Esophagus mucosa (tissue), 1 donor: ENCODE results near the gene CHST12. TPM values are rescaled to one million over a fixed set of nuclear protein-coding genes. Genes with fewer than 3 reads are reported as not detected.
A peak's percentile ranks its signal among the peaks of the same experiment; 100 is the strongest.
"Not testable (repeated sequence)": the region's sequence is repeated elsewhere in the genome, so short reads cannot be mapped to it uniquely, and the experiment has no call there.

Experiments used
- ATAC-seq: fragments of 200-7000 bp; cut with Tn5 transposase; one replicate; pipeline ENCODE4 v1.9.1; 2020
- total RNA-seq: library from RNA; stranded (reverse); gene quantifications from one replicate; pipeline ENCODE4 v1.2.4, GENCODE V29; 2023
- donor health status: DM: yes; HTN: yes; CAD: no.

The CHST12 gene
- total RNA-seq, 1 donor from 2014 or later: 4.1 TPM

GRCh38 chr7:2405201-2405600 is 1.8 kb downstream of the CHST12 start:
- no peak for ATAC-seq

DNA sequence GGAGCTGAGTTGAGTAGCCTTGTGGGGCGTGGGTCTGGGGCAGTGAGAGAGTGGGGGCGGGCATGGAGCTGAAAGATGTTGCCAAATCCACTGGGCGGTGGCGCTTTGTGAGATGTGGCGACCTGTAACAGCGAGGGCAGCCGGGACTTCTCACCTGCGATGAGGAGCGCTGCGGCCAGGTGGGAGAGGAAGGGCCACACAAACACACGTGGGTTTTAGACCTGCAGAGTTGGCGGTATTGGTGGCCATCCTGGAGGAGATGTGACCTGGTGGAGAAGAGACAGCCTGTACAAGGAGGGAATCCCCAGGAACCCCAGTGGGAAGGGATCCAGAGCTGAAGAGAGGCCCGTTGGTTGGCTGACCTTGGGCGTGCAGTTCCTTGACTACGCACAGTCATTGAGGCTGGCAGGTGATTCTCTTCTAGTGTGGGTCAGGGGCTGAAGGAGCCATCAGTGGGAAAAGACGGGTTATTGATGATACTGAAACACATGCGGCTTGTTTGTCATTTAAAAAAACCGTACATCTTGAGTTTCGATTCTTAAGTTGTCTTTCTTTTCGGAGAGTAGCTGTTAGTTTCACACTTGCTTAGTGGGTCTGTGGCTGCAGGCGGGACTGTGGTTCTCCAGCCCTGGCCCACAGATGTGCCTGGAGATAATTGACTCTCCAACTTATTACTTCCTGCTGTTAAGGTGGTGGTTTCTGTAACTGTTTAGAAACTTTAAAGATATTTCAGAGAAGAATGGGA is 2.4 kb downstream of the CHST12 start:
- no peak for ATAC-seq

DNA sequence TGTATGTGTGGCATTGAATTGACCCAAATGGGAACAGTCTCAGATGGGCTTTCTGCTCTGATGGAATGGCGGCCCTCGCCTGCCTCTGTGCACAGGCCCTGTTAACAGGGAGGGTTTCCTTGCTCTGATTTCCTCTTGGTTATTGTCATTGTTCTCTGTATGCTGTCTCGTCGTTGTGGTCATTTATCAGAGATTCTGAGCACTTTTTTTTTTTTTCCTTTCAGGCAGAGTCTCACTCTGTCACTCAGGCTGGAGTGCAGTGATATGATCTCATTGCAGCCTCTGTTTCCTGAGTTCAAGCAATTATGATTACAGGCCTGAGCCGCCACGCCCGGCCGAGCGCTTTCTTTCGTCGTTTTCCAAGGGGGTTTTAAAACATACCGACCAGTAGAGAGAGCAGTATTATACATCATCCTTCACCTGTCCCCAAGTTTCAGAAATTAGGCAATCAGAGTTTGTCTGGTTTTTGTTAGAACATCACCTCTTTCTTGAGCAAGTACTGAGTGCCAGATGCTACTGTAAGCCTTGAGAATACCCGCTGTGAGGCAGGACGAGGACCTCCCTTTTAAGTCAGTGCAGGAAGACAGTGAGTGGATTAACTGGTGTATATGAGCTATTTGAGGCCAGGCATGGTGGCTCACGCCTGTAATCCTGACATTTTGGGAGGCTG is 6.5 kb downstream of the CHST12 start:
- ATAC-seq: no peak

GRCh38 chr7:2411049-2411448 is 7.6 kb downstream of the CHST12 start:
- ATAC-seq: no peak

GRCh38 chr7:2411815-2412586 is 8.6 kb downstream of the CHST12 start:
- no peak for ATAC-seq

DNA sequence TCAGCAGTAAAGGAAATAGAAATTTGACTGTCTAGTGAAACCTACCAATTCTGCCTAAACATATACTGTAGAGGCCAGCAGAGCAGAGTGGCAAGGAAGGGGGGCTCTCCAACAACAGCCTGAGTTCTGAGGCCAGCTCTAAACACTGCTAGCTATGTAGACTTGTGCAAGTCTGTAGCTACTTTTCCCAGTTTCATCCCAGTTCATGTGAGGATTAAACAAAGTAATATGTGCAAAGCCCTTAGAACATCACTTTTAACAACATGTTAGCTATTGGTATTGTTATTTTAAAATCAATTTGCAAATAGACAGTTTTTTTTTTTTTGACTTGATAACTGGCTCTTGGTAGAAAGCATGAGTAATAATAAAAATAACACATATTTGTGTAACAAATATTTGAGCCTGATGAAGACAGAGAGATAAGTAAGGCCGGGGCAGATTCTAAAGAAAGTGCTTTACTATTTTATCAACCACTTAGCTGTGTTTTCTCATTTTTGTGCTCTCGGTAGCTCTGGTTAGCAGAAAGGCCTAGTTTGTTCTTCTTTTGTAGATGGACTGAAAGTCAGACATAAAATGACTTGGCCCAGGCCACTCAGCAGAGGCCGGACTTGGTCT is 9.3 kb downstream of the CHST12 start:
- no peak for ATAC-seq

GRCh38 chr7:2416063-2416462 is 12.7 kb downstream of the CHST12 start:
- ATAC-seq: no peak

DNA sequence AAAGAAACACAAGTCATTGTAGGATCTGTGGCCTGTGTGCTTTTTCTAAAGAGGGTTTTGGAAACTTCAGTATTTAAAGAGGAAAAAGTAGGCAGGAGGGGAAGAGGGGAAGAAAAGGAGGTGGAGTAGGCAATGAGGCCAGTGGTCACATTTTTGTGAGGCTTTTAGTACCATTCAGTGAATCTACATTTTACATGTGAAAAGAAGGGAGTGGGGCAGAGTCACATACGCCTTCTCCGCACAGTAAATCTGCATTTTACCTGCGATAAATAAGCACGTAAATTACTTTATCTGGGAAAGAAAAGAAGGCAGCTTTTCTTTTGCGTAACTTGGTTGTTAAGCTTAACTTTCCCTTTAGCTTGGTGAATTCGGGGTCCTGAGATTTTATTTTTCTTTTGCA is 13.2 kb downstream of the CHST12 start:
- no peak for ATAC-seq

- ATAC-seq: not testable (repeated sequence)
Measured at GRCh38 chr7:2417178-2417577, 13.8 kb downstream of the CHST12 start.

GRCh38 chr7:2417981-2418481 is 14.6 kb downstream of the CHST12 start:
- ATAC-seq: no peak

GRCh38 chr7:2420216-2420933 is 17.0 kb downstream of the CHST12 start:
- no peak for ATAC-seq

GRCh38 chr7:2421943-2422310 is 18.5 kb downstream of the CHST12 start:
- ATAC-seq: no peak

GRCh38 chr7:2425749-2426148 is 22.3 kb downstream of the CHST12 start:
- ATAC-seq: no peak

- peak; percentile 42 for ATAC-seq
Measured at GRCh38 chr7:2431260-2431867, 28.0 kb downstream of the CHST12 start.

- ATAC-seq: no peak
Measured at GRCh38 chr7:2432910-2433712, 29.7 kb downstream of the CHST12 start.

DNA sequence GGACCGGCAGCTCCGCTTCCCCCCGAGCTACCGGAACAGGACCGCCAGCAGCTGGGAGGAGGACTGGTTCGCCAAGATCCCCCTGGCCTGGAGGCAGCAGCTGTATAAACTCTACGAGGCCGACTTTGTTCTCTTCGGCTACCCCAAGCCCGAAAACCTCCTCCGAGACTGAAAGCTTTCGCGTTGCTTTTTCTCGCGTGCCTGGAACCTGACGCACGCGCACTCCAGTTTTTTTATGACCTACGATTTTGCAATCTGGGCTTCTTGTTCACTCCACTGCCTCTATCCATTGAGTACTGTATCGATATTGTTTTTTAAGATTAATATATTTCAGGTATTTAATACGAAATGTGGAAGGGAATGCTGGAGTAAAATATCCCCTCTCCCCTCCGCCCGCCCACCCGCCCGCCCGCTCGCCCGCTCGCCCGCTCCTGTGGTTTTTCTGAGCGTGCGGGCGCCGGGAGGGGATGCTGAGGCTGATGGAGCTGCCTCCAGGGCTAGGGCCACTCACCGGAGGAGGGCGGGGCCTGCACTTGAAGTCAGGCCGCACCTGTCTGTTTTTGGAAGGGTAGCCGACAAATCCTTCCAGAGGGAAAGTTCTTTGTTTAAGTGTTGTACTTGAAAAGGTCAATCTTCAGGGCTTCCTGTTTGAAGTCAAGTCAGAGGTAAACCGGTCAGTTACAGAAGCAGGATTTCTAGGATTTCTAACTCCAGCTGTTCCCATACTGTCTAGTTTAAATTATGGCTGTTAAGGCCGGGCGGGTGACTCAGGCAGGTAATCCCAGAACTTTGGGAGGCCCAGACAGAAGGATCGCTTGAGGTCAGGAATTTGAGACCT is 30.5 kb downstream of the CHST12 start:
- ATAC-seq: no peak

- ATAC-seq: no peak
Measured at GRCh38 chr7:2435146-2435545, 31.7 kb downstream of the CHST12 start.

GRCh38 chr7:2436341-2437104 is 33.1 kb downstream of the CHST12 start:
- no peak for ATAC-seq

DNA sequence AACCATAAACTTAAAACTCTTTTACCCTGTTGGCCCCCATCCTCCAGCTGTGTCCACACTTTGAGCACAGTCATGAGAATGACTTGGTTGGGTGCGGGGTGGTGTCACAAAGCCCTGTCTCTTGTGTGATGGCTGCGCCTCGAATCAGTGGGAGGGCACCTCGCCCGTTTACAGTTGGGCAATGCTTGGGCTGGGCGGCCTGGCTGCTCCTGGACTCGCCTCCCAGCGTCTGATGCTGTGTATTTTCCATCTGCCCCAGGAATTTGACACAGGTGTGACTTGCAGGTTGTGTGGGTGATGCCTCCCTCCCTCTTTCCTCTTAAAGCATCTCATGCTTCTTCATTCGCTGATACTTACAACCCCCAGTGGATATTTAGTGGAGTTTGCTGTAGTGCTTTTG is 33.7 kb downstream of the CHST12 start:
- peak; percentile 68 for ATAC-seq
